Measurements from ENCODE around the gene APP.

APP gene

GRCh38 chr21:26127918-26128317, 42.7 kb downstream of the APP start:
- in situ Hi-C loops (cut with MboI; ENCODE audit: low sequenced_read_pairs): no loop called here

GRCh38 chr21:26127073-26127814, 43.3 kb downstream of the APP start:
- in situ Hi-C loops (cut with MboI; ENCODE audit: low sequenced_read_pairs): no loop called here

- in situ Hi-C loops (cut with MboI; ENCODE audit: low sequenced_read_pairs): no loop called here
Observed at GRCh38 chr21:26126168-26126553, 44.4 kb downstream of the APP start.

- in situ Hi-C loops (cut with MboI; ENCODE audit: low sequenced_read_pairs): no loop called here
Observed at GRCh38 chr21:26125433-26126167, 45.0 kb downstream of the APP start.

GRCh38 chr21:26124896-26125295, 45.7 kb downstream of the APP start:
- in situ Hi-C loops (cut with MboI; ENCODE audit: low sequenced_read_pairs): no loop called here

- in situ Hi-C loops (cut with MboI; ENCODE audit: low sequenced_read_pairs): no loop called here
Observed at GRCh38 chr21:26124421-26124833, 46.1 kb downstream of the APP start.

GRCh38 chr21:26123012-26123411, 47.6 kb downstream of the APP start:
- in situ Hi-C loops (cut with MboI; ENCODE audit: low sequenced_read_pairs): no loop called here

GRCh38 chr21:26120828-26121227, 49.7 kb downstream of the APP start:
- in situ Hi-C loops (cut with MboI; ENCODE audit: low sequenced_read_pairs): no loop called here

- in situ Hi-C loops (cut with MboI; ENCODE audit: low sequenced_read_pairs): no loop called here
Observed at GRCh38 chr21:26119906-26120305, 50.7 kb downstream of the APP start.

- in situ Hi-C loops (cut with MboI; ENCODE audit: low sequenced_read_pairs): no loop called here
Observed at GRCh38 chr21:26118938-26119540, 51.5 kb downstream of the APP start.

- in situ Hi-C loops (cut with MboI; ENCODE audit: low sequenced_read_pairs): no loop called here
Observed at GRCh38 chr21:26117972-26118367, 52.6 kb downstream of the APP start.

- in situ Hi-C loops (cut with MboI; ENCODE audit: low sequenced_read_pairs): no loop called here
Observed at GRCh38 chr21:26117324-26117971, 53.1 kb downstream of the APP start.

GRCh38 chr21:26116456-26117011, 54.0 kb downstream of the APP start:
- in situ Hi-C loops (cut with MboI; ENCODE audit: low sequenced_read_pairs): no loop called here

GRCh38 chr21:26115899-26116298, 54.7 kb downstream of the APP start:
- in situ Hi-C loops (cut with MboI; ENCODE audit: low sequenced_read_pairs): no loop called here

GRCh38 chr21:26115305-26115704, 55.3 kb downstream of the APP start:
- in situ Hi-C loops (cut with MboI; ENCODE audit: low sequenced_read_pairs): no loop called here

GRCh38 chr21:26112975-26113374, 57.6 kb downstream of the APP start:
- in situ Hi-C loops (cut with MboI; ENCODE audit: low sequenced_read_pairs): no loop called here

- in situ Hi-C loops (cut with MboI; ENCODE audit: low sequenced_read_pairs): no loop called here
Observed at GRCh38 chr21:26112127-26112742, 58.3 kb downstream of the APP start.

- in situ Hi-C loops (cut with MboI; ENCODE audit: low sequenced_read_pairs): no loop called here
Observed at GRCh38 chr21:26110715-26111114, 59.9 kb downstream of the APP start.

GRCh38 chr21:26107429-26107828, 63.1 kb downstream of the APP start:
- in situ Hi-C loops (cut with MboI; ENCODE audit: low sequenced_read_pairs): no loop called here

- in situ Hi-C loops (cut with MboI; ENCODE audit: low sequenced_read_pairs): no loop called here
Observed at GRCh38 chr21:26106562-26106961, 64.0 kb downstream of the APP start.

GRCh38 chr21:26105819-26106218, 64.8 kb downstream of the APP start:
- in situ Hi-C loops (cut with MboI; ENCODE audit: low sequenced_read_pairs): no loop called here

Measured in hTERT RPE-1 (cell line).